Measurements from ENCODE around the gene AFG1L.
"Not testable (repeated sequence)": the region's sequence is repeated elsewhere in the genome, so short reads cannot be mapped to it uniquely, and the experiment has no call there.

Gene AFG1L

GRCh38 chr6:108287373-108287772 is 7.5 kb upstream of the AFG1L start:
- H3K4me1 ChIP-seq (ENCODE audit: control insufficient read depth in 5 of 5, insufficient read depth in 5 of 5, low read length in 5 of 5): no peaks in the 10 kb centered on the region
- H3K9me3 ChIP-seq (ENCODE audit: control insufficient read depth in 5 of 5, low read length in 5 of 5): no peaks in the 10 kb centered on the region
- no peak overlapping the region for H3K9ac ChIP-seq (ENCODE audit: low read length in 5 of 5)
- H3K36me3 ChIP-seq (ENCODE audit: control insufficient read depth in 5 of 5, insufficient read depth in 5 of 5, low read length in 5 of 5): no peaks in the 10 kb centered on the region
- no peak overlapping the region for H3K27ac ChIP-seq (ENCODE audit: low read depth, low read length)
- H3K27me3 ChIP-seq (ENCODE audit: control insufficient read depth in 5 of 5, insufficient read depth in 4 of 5, low read length in 5 of 5): no peaks in the 10 kb centered on the region
- no peak overlapping the region for H3K4me3 ChIP-seq (ENCODE audit: low read depth in 1 of 5, low read length in 5 of 5)

- Histone ChIP-seq H3K36me3 (ENCODE audit: control insufficient read depth in 5 of 5, insufficient read depth in 5 of 5, low read length in 5 of 5) (no peaks in the 10 kb centered on the region), H3K4me3 (ENCODE audit: low read depth in 1 of 5, low read length in 5 of 5) (no peak overlapping the region), H3K27ac (ENCODE audit: low read depth, low read length) (no peak overlapping the region), H3K27me3 (ENCODE audit: control insufficient read depth in 5 of 5, insufficient read depth in 4 of 5, low read length in 5 of 5) (no peaks in the 10 kb centered on the region), H3K4me1 (ENCODE audit: control insufficient read depth in 5 of 5, insufficient read depth in 5 of 5, low read length in 5 of 5) (no peaks in the 10 kb centered on the region), H3K9me3 (ENCODE audit: control insufficient read depth in 5 of 5, low read length in 5 of 5) (no peaks in the 10 kb centered on the region), H3K9ac (ENCODE audit: low read length in 5 of 5) (no peak overlapping the region)
Measured at GRCh38 chr6:108288742-108289141, 6.1 kb upstream of the AFG1L start.

- Histone ChIP-seq H3K9ac (ENCODE audit: low read length in 5 of 5) (no peak overlapping the region), H3K4me1 (ENCODE audit: control insufficient read depth in 5 of 5, insufficient read depth in 5 of 5, low read length in 5 of 5) (peaks cover 0 to 16% (median 11%) of the 10 kb centered on the region in 5 donors), H3K27me3 (ENCODE audit: control insufficient read depth in 5 of 5, insufficient read depth in 4 of 5, low read length in 5 of 5) (no peaks in the 10 kb centered on the region), H3K27ac (ENCODE audit: low read depth, low read length) (no peak overlapping the region), H3K36me3 (ENCODE audit: control insufficient read depth in 5 of 5, insufficient read depth in 5 of 5, low read length in 5 of 5) (no peaks in the 10 kb centered on the region), H3K9me3 (ENCODE audit: control insufficient read depth in 5 of 5, low read length in 5 of 5) (no peaks in the 10 kb centered on the region), H3K4me3 (ENCODE audit: low read depth in 1 of 5, low read length in 5 of 5) (no peak overlapping the region)
Measured at GRCh38 chr6:108291091-108291490, 3.8 kb upstream of the AFG1L start.

GRCh38 chr6:108292561-108292960 is 2.3 kb upstream of the AFG1L start:
- peaks cover 0 to 16% (median 11%) of the 10 kb centered on the region in 5 donors for H3K4me1 ChIP-seq (ENCODE audit: control insufficient read depth in 5 of 5, insufficient read depth in 5 of 5, low read length in 5 of 5)
- not testable (repeated sequence) for H3K27me3 ChIP-seq (ENCODE audit: control insufficient read depth in 5 of 5, insufficient read depth in 4 of 5, low read length in 5 of 5); H3K27ac ChIP-seq (ENCODE audit: low read depth, low read length); H3K36me3 ChIP-seq (ENCODE audit: control insufficient read depth in 5 of 5, insufficient read depth in 5 of 5, low read length in 5 of 5); H3K4me3 ChIP-seq (ENCODE audit: low read depth in 1 of 5, low read length in 5 of 5); H3K9ac ChIP-seq (ENCODE audit: low read length in 5 of 5); H3K9me3 ChIP-seq (ENCODE audit: control insufficient read depth in 5 of 5, low read length in 5 of 5)

GRCh38 chr6:108293527-108294296 is 1.1 kb upstream of the AFG1L start:
- H3K27me3 ChIP-seq (ENCODE audit: control insufficient read depth in 5 of 5, insufficient read depth in 4 of 5, low read length in 5 of 5): no peaks in the 10 kb centered on the region
- no peaks in the 10 kb centered on the region for H3K9me3 ChIP-seq (ENCODE audit: control insufficient read depth in 5 of 5, low read length in 5 of 5)
- no peaks in the 10 kb centered on the region for H3K36me3 ChIP-seq (ENCODE audit: control insufficient read depth in 5 of 5, insufficient read depth in 5 of 5, low read length in 5 of 5)
- H3K4me1 ChIP-seq (ENCODE audit: control insufficient read depth in 5 of 5, insufficient read depth in 5 of 5, low read length in 5 of 5): peaks cover 0 to 16% (median 11%) of the 10 kb centered on the region in 5 donors
- H3K4me3 ChIP-seq (ENCODE audit: low read depth in 1 of 5, low read length in 5 of 5): peak overlapping the region; percentile 67 to 99 (median 95)
- H3K27ac ChIP-seq (ENCODE audit: low read depth, low read length): peak overlapping the region; percentile 98
- H3K9ac ChIP-seq (ENCODE audit: low read length in 5 of 5): no peak overlapping the region

GRCh38 chr6:108294297-108294726 is 542 bp upstream of the AFG1L start:
- Histone ChIP-seq H3K9ac (ENCODE audit: low read length in 5 of 5) (peak overlapping the region; percentile 70 to 98 (median 92)), H3K27me3 (ENCODE audit: control insufficient read depth in 5 of 5, insufficient read depth in 4 of 5, low read length in 5 of 5) (no peaks in the 10 kb centered on the region), H3K4me3 (ENCODE audit: low read depth in 1 of 5, low read length in 5 of 5) (peak overlapping the region; percentile 67 to 99 (median 95)), H3K27ac (ENCODE audit: low read depth, low read length) (peak overlapping the region; percentile 98), H3K36me3 (ENCODE audit: control insufficient read depth in 5 of 5, insufficient read depth in 5 of 5, low read length in 5 of 5) (no peaks in the 10 kb centered on the region), H3K9me3 (ENCODE audit: control insufficient read depth in 5 of 5, low read length in 5 of 5) (no peaks in the 10 kb centered on the region), H3K4me1 (ENCODE audit: control insufficient read depth in 5 of 5, insufficient read depth in 5 of 5, low read length in 5 of 5) (peaks cover 0 to 16% (median 11%) of the 10 kb centered on the region in 5 donors)

GRCh38 chr6:108295676-108296075 is 822 bp downstream of the AFG1L start:
- Histone ChIP-seq H3K9me3 (ENCODE audit: control insufficient read depth in 5 of 5, low read length in 5 of 5) (no peaks in the 10 kb centered on the region), H3K4me1 (ENCODE audit: control insufficient read depth in 5 of 5, insufficient read depth in 5 of 5, low read length in 5 of 5) (peaks cover 0 to 16% (median 11%) of the 10 kb centered on the region in 5 donors), H3K27me3 (ENCODE audit: control insufficient read depth in 5 of 5, insufficient read depth in 4 of 5, low read length in 5 of 5) (no peaks in the 10 kb centered on the region), H3K27ac (ENCODE audit: low read depth, low read length) (peak overlapping the region; percentile 98), H3K4me3 (ENCODE audit: low read depth in 1 of 5, low read length in 5 of 5) (peak overlapping the region; percentile 90 to 99 (median 95)), H3K9ac (ENCODE audit: low read length in 5 of 5) (peak overlapping the region; percentile 70 to 98 (median 92)), H3K36me3 (ENCODE audit: control insufficient read depth in 5 of 5, insufficient read depth in 5 of 5, low read length in 5 of 5) (no peaks in the 10 kb centered on the region)

GRCh38 chr6:108302386-108302785 is 7.5 kb downstream of the AFG1L start:
- Histone ChIP-seq H3K36me3 (ENCODE audit: control insufficient read depth in 5 of 5, insufficient read depth in 5 of 5, low read length in 5 of 5) (no peaks in the 10 kb centered on the region), H3K4me3 (ENCODE audit: low read depth in 1 of 5, low read length in 5 of 5) (no peak overlapping the region), H3K9me3 (ENCODE audit: control insufficient read depth in 5 of 5, low read length in 5 of 5) (no peaks in the 10 kb centered on the region), H3K9ac (ENCODE audit: low read length in 5 of 5) (no peak overlapping the region), H3K27me3 (ENCODE audit: control insufficient read depth in 5 of 5, insufficient read depth in 4 of 5, low read length in 5 of 5) (no peaks in the 10 kb centered on the region), H3K4me1 (ENCODE audit: control insufficient read depth in 5 of 5, insufficient read depth in 5 of 5, low read length in 5 of 5) (no peaks in the 10 kb centered on the region), H3K27ac (ENCODE audit: low read depth, low read length) (no peak overlapping the region)

GRCh38 chr6:108304646-108305045 is 9.8 kb downstream of the AFG1L start:
- no peaks in the 10 kb centered on the region for H3K4me1 ChIP-seq (ENCODE audit: control insufficient read depth in 5 of 5, insufficient read depth in 5 of 5, low read length in 5 of 5)
- no peak overlapping the region for H3K9ac ChIP-seq (ENCODE audit: low read length in 5 of 5)
- H3K36me3 ChIP-seq (ENCODE audit: control insufficient read depth in 5 of 5, insufficient read depth in 5 of 5, low read length in 5 of 5): no peaks in the 10 kb centered on the region
- no peaks in the 10 kb centered on the region for H3K9me3 ChIP-seq (ENCODE audit: control insufficient read depth in 5 of 5, low read length in 5 of 5)
- no peak overlapping the region for H3K4me3 ChIP-seq (ENCODE audit: low read depth in 1 of 5, low read length in 5 of 5)
- no peak overlapping the region for H3K27ac ChIP-seq (ENCODE audit: low read depth, low read length)
- no peaks in the 10 kb centered on the region for H3K27me3 ChIP-seq (ENCODE audit: control insufficient read depth in 5 of 5, insufficient read depth in 4 of 5, low read length in 5 of 5)

- not testable (repeated sequence) for H3K9ac ChIP-seq (ENCODE audit: low read length in 5 of 5); H3K36me3 ChIP-seq (ENCODE audit: control insufficient read depth in 5 of 5, insufficient read depth in 5 of 5, low read length in 5 of 5); H3K4me1 ChIP-seq (ENCODE audit: control insufficient read depth in 5 of 5, insufficient read depth in 5 of 5, low read length in 5 of 5); H3K27me3 ChIP-seq (ENCODE audit: control insufficient read depth in 5 of 5, insufficient read depth in 4 of 5, low read length in 5 of 5); H3K9me3 ChIP-seq (ENCODE audit: control insufficient read depth in 5 of 5, low read length in 5 of 5); H3K4me3 ChIP-seq (ENCODE audit: low read depth in 1 of 5, low read length in 5 of 5); H3K27ac ChIP-seq (ENCODE audit: low read depth, low read length)
Measured at GRCh38 chr6:108308641-108309040, 13.8 kb downstream of the AFG1L start.
